ENCODE data around the gene USP46. TPM values are rescaled to one million over a fixed set of nuclear protein-coding genes. Genes with fewer than 3 reads are reported as not detected.

USP46 gene
- total and polyA plus RNA-seq, 2 of the 4 experiments (the other 2 are of a cell fraction) = 9.3 to 15.4 TPM

DNA sequence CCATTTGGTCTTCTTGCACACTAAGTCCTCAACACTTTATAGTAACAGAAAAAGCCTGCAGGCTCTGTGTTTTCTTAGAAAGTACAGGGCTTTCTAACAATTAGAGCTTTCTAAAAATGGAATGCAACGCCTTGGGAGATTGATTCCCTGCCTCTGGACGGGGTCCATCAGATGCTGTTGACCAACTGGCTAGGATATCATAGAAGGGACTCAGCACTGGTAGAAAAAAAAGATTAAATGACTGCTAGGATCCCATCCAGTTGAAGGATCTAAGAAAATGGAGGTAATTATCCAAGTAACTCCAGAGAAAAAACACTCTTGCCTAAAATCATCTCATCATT, 39.5 kb downstream of the USP46 start:
- H3K4me2 ChIP-seq (ENCODE audit: low read depth, low read length) = no peak overlapping the region
- ChIA-PET CTCF (no interaction called here), POLR2A (ENCODE audit: unreplicated experiment) (no interaction called here)
- no peak for TF ChIP-seq POLR2A (IDR thresholded peaks at IDR 0.05; ENCODE audit: low read depth, low read length)
- no peak for TF ChIP-seq SMC3 (IDR thresholded peaks at IDR 0.05; ENCODE audit: low read depth, low read length)
- TF ChIP-seq MXI1 (IDR thresholded peaks at IDR 0.05; ENCODE audit: borderline replicate concordance, low read depth, low read length) = no peak
- TF ChIP-seq CTCF (conservative IDR thresholded peaks at IDR 0.05; ENCODE audit: low read depth, low read length) = no peak
- TF ChIP-seq MAZ (IDR thresholded peaks at IDR 0.05; ENCODE audit: borderline replicate concordance, low read depth, low read length) = no peak
- no peak for TF ChIP-seq CEBPB (IDR thresholded peaks at IDR 0.05; ENCODE audit: low read depth, low read length)
- TF ChIP-seq USF2 (IDR thresholded peaks at IDR 0.05; ENCODE audit: low read depth, low read length) = no peak
- TF ChIP-seq MAFK (IDR thresholded peaks at IDR 0.05; ENCODE audit: low read depth, low read length) = no peak
- TF ChIP-seq, protein P1, sequence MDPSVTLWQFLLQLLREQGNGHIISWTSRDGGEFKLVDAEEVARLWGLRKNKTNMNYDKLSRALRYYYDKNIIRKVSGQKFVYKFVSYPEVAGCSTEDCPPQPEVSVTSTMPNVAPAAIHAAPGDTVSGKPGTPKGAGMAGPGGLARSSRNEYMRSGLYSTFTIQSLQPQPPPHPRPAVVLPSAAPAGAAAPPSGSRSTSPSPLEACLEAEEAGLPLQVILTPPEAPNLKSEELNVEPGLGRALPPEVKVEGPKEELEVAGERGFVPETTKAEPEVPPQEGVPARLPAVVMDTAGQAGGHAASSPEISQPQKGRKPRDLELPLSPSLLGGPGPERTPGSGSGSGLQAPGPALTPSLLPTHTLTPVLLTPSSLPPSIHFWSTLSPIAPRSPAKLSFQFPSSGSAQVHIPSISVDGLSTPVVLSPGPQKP (IDR thresholded peaks at IDR 0.05; ENCODE audit: borderline replicate concordance, low read depth, low read length) = no peak
- TF ChIP-seq RCOR1 (IDR thresholded peaks at IDR 0.05; ENCODE audit: insufficient replicate concordance, low read length) = no peak
- no peak for TF ChIP-seq RFX5 (IDR thresholded peaks at IDR 0.05; ENCODE audit: low read depth, low read length)
- no peak for TF ChIP-seq RAD21 (IDR thresholded peaks at IDR 0.05; ENCODE audit: low read length)
- no peak for TF ChIP-seq BHLHE40 (IDR thresholded peaks at IDR 0.05; ENCODE audit: low read depth, low read length)
- no peak for TF ChIP-seq FOS (IDR thresholded peaks at IDR 0.05; ENCODE audit: low read depth, low read length)
- no peak for TF ChIP-seq CHD1 (IDR thresholded peaks at IDR 0.05; ENCODE audit: low read depth, low read length)
- no peak for TF ChIP-seq NFE2L2 (IDR thresholded peaks at IDR 0.05; ENCODE audit: low read depth, low read length)
- in situ Hi-C loops (cut with MboI; ENCODE audit: low sequenced_read_pairs) (no loop called here), intact Hi-C loops (cut with micrococcal nuclease) (no loop called here), dilution Hi-C loops (cut with HindIII; ENCODE audit: low sequenced_read_pairs, unreplicated experiment) (no loop called here)
- H2AFZ ChIP-seq (replicated peaks; ENCODE audit: low read length, poor library complexity) = no peak overlapping the region
- no peaks in the 10 kb centered on the region for H3K4me1 ChIP-seq (ENCODE audit: control insufficient read depth, insufficient read depth, low read length)
- no peak for DNase-seq
- no peak overlapping the region for H3K14ac ChIP-seq (replicated peaks; ENCODE audit: low read depth, low read length)
- H4K20me1 ChIP-seq (ENCODE audit: insufficient read depth, low read length) = no peaks in the 10 kb centered on the region
- no peak overlapping the region for H2AK9ac ChIP-seq (replicated peaks; ENCODE audit: low read depth, low read length, poor library complexity)
- H3K36me3 ChIP-seq (ENCODE audit: control insufficient read depth, insufficient read depth, low read length) = peaks cover 9% of the 10 kb centered on the region; the same call in 1 of the 2 replicates
- no peak overlapping the region for H2BK5ac ChIP-seq (ENCODE audit: low read depth, low read length, poor library complexity, severe bottlenecking)
- no peak overlapping the region for H3K4me3 ChIP-seq (ENCODE audit: insufficient read depth, low read depth, low read length)
- H2AK5ac ChIP-seq (ENCODE audit: low read depth, low read length) = no peak overlapping the region
- H3K4ac ChIP-seq (ENCODE audit: low read depth, low read length) = no peak overlapping the region
- no TSS peak for BruUV-seq (replicated peaks)
- no peaks in the 10 kb centered on the region for H3K9me3 ChIP-seq (ENCODE audit: control insufficient read depth, insufficient read depth, low read length)
- no peak overlapping the region for H3K23ac ChIP-seq (ENCODE audit: low read depth, low read length)
- H3K27me3 ChIP-seq (ENCODE audit: control insufficient read depth, insufficient read depth, low read length) = no peaks in the 10 kb centered on the region
- no peak overlapping the region for H2BK120ac ChIP-seq (ENCODE audit: low read depth, low read length)
- no peak overlapping the region for H4K91ac ChIP-seq (ENCODE audit: insufficient read depth, low read depth, low read length)
- H4K5ac ChIP-seq (ENCODE audit: low read depth, low read length) = no peak overlapping the region
- H2BK15ac ChIP-seq (ENCODE audit: low read depth, low read length) = no peak overlapping the region
- no peak overlapping the region for H3K56ac ChIP-seq (ENCODE audit: extremely low read depth, insufficient read depth, low read length)
- no peaks in the 10 kb centered on the region for H3K9me1 ChIP-seq (ENCODE audit: insufficient read depth, low read length)
- no peak overlapping the region for H3K27ac ChIP-seq (ENCODE audit: insufficient read depth, low read length)
- no peak overlapping the region for H2BK20ac ChIP-seq (ENCODE audit: low read depth, low read length)
- H3K18ac ChIP-seq (ENCODE audit: low read depth, low read length) = no peak overlapping the region
- no peak for ATAC-seq (ENCODE audit: low read depth)
- peaks cover 7 to 14% of the 10 kb centered on the region in 2 experiments for H3K79me1 ChIP-seq (ENCODE audit: low read depth in 1 of 2, low read length in 2 of 2)
- no peak overlapping the region for H3K9ac ChIP-seq (ENCODE audit: low read depth, low read length)
- WGBS, 2 experiments (ENCODE audit: extremely low coverage in 2 of 2, insufficient read length in 1 of 2) = no CpG with 5 or more reads among the region's 2 CpGs
- H4K8ac ChIP-seq (ENCODE audit: low read depth in 2 of 2, low read length in 2 of 2) = no peak overlapping the region
